MM.1S (cell line): ENCODE measurements around the gene CASP2.

ENCODE experiments used
- EZH2 ChIP-seq: fragments of 300-600 bp; sonication (generic); optimal IDR thresholded peaks from 2 replicates; pipeline ENCODE3; 2017; ENCODE audit warnings: low read depth, mild to moderate bottlenecking, antibody characterized with exemption, low read length, mixed read lengths
- EZH2phosphoT487 ChIP-seq: fragments of 300-600 bp; sonication (generic); IDR thresholded peaks from 2 replicates; pipeline ENCODE4 v1.6.1; 2018; ENCODE audit warnings: antibody characterized with exemption, low read length
- TF ChIP-seq, protein P1 (sequence below): fragments of 300-600 bp; sonication (generic); IDR thresholded peaks from 2 replicates; pipeline ENCODE4 v1.5.1; 2016; ENCODE audit warnings: antibody characterized with exemption, low read length, mixed read lengths

DNA sequence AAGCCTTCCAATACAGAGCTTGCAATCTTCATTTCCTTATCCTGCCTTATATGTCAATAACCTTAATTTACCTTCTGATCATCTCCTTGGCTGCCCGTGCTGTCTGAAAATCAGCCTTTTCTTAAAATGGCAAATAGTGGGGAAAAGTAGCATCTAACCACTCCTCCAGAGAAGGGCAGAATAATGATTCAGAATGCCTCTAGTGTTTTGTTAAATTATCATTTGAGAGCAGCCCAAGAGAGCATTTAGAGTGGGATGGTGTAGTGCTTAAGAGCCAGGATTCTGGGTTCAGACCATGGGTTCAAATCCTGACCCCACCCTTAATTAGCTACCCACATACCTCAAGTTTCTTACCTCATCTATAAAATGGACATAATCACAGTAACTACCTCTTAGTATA is 8.0 kb upstream of the CASP2 start:
- TF ChIP-seq, protein P1, sequence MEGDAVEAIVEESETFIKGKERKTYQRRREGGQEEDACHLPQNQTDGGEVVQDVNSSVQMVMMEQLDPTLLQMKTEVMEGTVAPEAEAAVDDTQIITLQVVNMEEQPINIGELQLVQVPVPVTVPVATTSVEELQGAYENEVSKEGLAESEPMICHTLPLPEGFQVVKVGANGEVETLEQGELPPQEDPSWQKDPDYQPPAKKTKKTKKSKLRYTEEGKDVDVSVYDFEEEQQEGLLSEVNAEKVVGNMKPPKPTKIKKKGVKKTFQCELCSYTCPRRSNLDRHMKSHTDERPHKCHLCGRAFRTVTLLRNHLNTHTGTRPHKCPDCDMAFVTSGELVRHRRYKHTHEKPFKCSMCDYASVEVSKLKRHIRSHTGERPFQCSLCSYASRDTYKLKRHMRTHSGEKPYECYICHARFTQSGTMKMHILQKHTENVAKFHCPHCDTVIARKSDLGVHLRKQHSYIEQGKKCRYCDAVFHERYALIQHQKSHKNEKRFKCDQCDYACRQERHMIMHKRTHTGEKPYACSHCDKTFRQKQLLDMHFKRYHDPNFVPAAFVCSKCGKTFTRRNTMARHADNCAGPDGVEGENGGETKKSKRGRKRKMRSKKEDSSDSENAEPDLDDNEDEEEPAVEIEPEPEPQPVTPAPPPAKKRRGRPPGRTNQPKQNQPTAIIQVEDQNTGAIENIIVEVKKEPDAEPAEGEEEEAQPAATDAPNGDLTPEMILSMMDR, result no peak
- TF ChIP-seq EZH2 (no peak), EZH2phosphoT487 (no peak)
